ENCODE results near the gene PRKX.

Gene PRKX

GRCh38 chrX:3674881-3675280, 38.6 kb downstream of the PRKX start:
- Histone ChIP-seq H3K27ac (ENCODE audit: extremely low read depth, low read depth, low read length) (no peak overlapping the region), H3K4me3 (ENCODE audit: low read depth, low read length) (no peak overlapping the region), H3K36me3 (ENCODE audit: control insufficient read depth in 2 of 2, insufficient read depth in 1 of 2, low read length in 2 of 2) (peaks cover 0 to 25% of the 10 kb centered on the region in 2 experiments; a peak in 1 of 3 replicates), H3K4me1 (ENCODE audit: control insufficient read depth, insufficient read depth, low read length) (no peaks in the 10 kb centered on the region), H3K9me3 (ENCODE audit: control insufficient read depth, insufficient read depth, low read depth, low read length) (no peaks in the 10 kb centered on the region)
- TF ChIP-seq KLF17 (tag by site-specific recombination; IDR thresholded peaks at IDR 0.05) (no peak), CTCF (tag by site-specific recombination; IDR thresholded peaks at IDR 0.05) (no peak), ZIC2 (tag by site-specific recombination; IDR thresholded peaks at IDR 0.05) (no peak), ZNF529 (tag by site-specific recombination; IDR thresholded peaks at IDR 0.05; ENCODE audit: insufficient replicate concordance) (no peak), PRDM2 (tag by site-specific recombination; IDR thresholded peaks at IDR 0.05; ENCODE audit: borderline replicate concordance) (no peak), ZNF704 (tag by site-specific recombination; IDR thresholded peaks at IDR 0.05) (no peak), ZNF585B (tag by site-specific recombination; IDR thresholded peaks at IDR 0.05) (no peak), RBAK (tag by site-specific recombination; IDR thresholded peaks at IDR 0.05) (no peak), ZBTB10 (tag by site-specific recombination; IDR thresholded peaks at IDR 0.05) (no peak), ZNF148 (tag by site-specific recombination; IDR thresholded peaks at IDR 0.05; ENCODE audit: borderline replicate concordance) (no peak), KLF1 (tag by site-specific recombination; IDR thresholded peaks at IDR 0.05) (no peak), YY1 (tag by site-specific recombination; IDR thresholded peaks at IDR 0.05) (no peak), ZNF138 (tag by site-specific recombination; IDR thresholded peaks at IDR 0.05; ENCODE audit: borderline replicate concordance) (no peak), ZNF132 (tag by site-specific recombination; IDR thresholded peaks at IDR 0.05; ENCODE audit: borderline replicate concordance) (no peak), ZNF777 (tag by site-specific recombination; IDR thresholded peaks at IDR 0.05; ENCODE audit: borderline replicate concordance) (no peak), ZBTB17 (tag by site-specific recombination; IDR thresholded peaks at IDR 0.05) (no peak), ZBTB1 (tag by site-specific recombination; IDR thresholded peaks at IDR 0.05) (no peak), ZBTB11 (tag by site-specific recombination; conservative IDR thresholded peaks at IDR 0.05; ENCODE audit: low read depth) (no peak), ZNF121 (tag by site-specific recombination; IDR thresholded peaks at IDR 0.05) (no peak)
- ChIA-PET CTCF (no interaction called here), POLR2A (no interaction called here)
